Stimulated activated CD4-positive, alpha-beta T cell treated with anti-CD3 and anti-CD28 coated beads, Interleukin-2, amount 100 ng/mL, for 24 hours (primary cell): ENCODE data around the gene HDDC2.
A peak's percentile ranks its signal among the peaks of the same experiment; 100 is the strongest.

Experiments used
- DNase-seq, 2 donors: peaks; one replicate each; pipeline ENCODE4 v3.0.0-alpha.2; 2020

The HDDC2 gene

GRCh38 chr6:125301435-125302391 is at the start of gene HDDC2:
TSS of gene HDDC2 (minus strand) at chr6:125301967. CDS start at chr6:125301932, 35 bp downstream.
- peak; percentile 53 to 68 for DNase-seq

DNA sequence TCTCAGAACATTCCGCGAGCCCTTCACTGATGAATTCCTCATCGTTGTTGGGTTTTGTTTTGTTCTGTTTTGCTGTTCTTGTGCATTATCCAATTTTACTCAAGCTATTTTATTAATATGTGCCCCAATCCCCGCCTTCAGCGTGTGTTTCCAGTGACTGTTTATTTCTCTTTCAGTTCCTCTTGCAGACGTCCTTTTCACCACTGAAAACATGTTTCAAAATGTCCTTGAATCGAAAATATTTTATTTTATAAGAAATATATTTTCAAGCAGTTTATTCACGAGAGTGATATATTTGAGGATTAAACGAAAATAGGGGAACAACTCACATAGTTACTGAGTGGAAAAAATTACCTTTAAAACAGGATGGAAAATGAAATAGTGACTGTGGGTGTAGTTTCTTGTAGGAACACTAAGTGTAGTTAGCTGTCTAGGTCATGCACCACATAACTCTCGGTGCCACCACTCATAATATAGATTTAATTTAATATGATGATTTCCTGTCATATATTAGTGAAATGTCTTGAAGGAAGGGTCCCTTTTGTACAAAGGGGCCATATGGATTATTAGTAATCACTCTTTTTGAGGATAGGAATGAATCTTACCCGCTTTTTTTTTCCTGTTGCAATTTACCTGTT is 45.3 kb upstream of the HDDC2 start:
- DNase-seq, result no peak

DNA sequence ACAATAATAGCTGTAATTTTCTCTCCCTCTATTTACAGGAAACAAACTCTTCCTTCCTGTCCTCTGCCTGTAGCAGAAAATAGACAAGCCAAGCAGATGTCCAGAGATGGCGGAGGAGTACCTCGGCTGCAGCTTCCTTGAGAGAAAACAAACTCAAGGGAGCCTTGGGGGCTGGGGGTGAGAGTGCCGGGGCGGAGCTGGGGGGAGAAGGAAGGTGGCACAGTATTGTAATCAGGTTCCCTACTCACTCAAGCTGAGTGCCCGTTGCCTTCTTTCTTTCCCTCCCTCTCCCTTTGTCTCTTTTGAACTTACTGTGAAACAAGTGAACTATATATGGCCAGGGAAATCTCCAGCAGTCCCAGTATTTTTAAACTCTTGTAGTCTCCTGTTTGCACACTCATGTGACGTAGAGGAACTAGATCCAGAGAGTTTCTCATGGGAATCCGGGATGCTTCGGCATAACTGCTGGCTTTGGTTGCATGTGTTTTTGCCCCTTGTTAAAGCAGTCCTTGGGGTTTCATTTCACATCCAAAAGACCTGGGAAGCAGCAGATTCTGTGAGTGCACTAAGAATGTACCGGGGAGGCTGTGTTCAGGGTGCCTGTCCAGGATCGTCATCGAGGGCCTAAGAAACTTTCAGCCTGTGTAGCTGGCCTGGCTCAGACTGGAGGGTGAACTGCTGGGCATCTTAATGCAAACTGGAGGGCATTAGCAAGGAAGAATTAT is 44.6 kb upstream of the HDDC2 start:
- no peak for DNase-seq

GRCh38 chr6:125341460-125341859 is 39.7 kb upstream of the HDDC2 start:
- DNase-seq, result no peak

DNA sequence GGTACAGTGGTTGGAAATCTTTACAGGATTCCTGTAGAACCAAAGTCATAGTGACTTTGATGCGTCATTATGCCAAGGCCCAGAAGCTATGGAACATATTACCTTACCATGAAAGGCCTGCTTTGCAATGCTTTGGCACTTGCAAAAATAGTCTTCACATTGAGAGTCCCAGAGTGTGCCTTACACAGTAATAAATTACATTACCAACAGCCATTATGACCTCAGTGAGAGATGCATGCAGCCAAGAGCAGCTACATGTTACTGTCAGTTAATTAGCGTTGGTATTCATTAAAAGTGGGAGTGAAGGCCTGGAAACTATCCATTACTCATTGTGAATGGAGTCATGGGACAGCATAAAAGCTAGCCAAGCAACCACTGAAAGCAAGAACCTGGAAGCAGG is 39.2 kb upstream of the HDDC2 start:
- DNase-seq, result no peak

- DNase-seq, result no peak
These were observed 38.5 kb upstream of the HDDC2 start for GRCh38 chr6:125340175-125340835.

GRCh38 chr6:125339653-125340052 is 37.9 kb upstream of the HDDC2 start:
- DNase-seq, result no peak

DNA sequence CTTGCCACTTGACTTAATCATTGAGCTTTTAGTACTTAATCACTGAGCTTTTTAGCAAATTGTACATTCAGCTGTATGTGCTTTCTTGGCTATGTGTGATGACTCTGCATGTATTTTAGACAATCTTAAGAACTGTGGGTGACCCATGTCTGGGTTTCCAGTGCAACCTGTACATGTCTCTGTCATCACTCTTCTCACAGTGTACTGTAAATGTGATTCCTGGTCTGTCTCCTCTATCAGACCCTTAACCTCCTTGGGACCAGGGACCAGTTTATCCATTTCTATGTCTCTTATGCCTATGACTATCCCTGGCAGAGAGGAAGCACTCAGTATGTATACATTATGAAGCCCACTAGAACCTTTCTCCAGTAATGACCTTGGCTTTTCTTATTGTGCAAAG is 36.6 kb upstream of the HDDC2 start:
- DNase-seq, result no peak

DNA sequence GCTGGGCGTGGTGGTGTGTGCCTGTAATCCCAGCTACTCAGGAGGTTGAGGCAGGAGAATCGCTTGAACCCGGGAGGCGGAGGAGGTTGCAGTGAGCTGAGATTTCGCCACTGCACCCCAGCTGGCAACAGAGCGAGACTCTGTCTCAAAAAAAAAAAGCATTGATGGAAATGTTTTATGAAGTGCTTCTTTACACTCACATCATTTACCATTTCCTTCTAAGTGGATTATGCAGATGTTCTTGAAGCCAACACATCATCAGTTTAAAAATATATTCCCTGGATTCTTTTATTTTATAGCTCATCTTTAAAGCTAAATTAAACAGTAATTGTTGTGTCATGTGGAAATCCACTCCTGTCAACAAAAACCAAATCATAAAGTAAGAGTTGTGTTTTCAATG is 35.9 kb upstream of the HDDC2 start:
- DNase-seq, result no peak

GRCh38 chr6:125332664-125333063 is 30.9 kb upstream of the HDDC2 start:
- DNase-seq, result no peak

GRCh38 chr6:125325586-125325985 is 23.8 kb upstream of the HDDC2 start:
- no peak for DNase-seq

- DNase-seq, result no peak
These were observed 21.6 kb upstream of the HDDC2 start for GRCh38 chr6:125323376-125323775.

DNA sequence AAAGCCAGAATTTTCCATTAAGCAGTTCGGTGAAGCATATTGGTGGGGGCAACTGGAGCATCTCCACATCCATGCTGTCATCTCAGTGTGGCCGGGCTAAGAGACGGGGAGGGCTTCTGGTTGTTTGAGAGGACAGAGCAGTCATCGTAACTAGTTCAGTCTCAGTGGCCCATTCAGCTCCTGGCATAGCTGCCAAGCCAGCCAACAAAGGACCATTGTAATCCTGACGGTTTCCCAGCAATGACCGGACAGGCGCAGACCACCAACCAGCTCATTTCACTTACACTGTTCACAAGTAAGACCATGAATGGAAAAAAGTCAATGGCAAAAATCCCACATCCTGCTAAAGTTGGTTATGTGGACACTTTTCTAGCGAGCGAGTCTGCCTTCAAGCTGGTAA is 14.9 kb upstream of the HDDC2 start:
- DNase-seq, result no peak

DNA sequence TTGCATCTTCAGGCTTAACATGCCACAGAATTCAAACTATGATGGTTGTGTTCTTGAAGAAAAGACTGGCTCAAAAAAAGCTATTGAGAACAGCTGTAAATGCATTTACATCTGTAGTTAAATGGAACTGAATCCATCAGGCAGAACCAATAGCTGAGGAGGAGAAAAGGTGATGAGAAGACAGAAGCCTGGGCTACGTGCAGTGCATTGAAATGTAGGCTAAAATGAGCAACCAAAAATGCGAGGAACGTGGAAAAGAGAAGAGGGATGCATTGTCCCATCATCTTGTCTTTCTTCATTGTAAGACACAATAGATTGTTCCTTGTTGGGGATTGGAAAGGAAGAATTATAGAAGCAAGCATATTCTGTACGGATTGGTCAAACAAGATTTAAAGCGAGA is 13.8 kb upstream of the HDDC2 start:
- no peak for DNase-seq

DNA sequence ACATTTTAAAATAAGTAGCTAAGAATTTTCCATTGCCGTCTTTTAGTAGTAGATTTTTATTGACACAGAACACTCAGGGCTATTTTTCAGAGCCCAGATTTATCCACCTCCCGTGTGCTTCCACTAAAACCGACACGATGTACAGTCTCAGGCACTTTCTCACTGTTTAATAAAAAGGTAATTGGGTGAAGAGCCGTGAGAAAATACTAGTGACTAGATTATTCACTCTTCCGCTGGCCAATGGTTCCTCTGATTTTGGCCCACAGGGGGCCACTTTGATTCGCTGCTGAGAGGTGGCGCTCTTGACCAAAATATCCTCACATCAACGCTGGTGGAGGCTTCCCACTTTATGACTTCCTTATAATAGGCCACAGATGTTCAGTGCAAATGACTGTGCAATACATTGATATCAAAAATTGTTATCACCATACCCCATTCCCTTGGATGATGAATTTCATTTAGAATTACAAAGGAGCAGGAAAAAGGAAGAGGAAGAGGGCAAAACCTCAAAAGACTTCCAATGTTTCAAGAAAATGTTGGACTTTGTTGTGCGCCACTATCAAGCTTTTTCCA is 12.3 kb upstream of the HDDC2 start:
- peak; percentile 37 to 47 for DNase-seq

DNA sequence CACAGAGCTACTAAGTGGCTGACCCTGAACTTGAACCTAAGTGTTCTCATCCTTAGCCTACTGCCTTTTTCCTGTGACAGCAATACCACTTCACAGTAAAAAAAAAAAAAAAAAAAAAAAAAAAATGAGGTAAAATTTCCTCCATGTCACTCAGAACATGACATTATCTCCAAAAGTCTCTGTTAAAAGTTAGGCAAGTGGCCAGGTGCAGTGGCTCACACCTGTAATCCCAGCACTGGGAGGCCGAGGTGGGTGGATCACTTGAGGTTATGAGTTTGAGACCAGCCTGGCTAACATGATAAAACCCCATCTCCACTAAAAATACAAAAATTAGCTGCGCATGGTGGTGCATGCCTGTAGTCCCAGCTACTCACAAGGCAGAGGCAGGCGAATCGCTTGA is 11.2 kb upstream of the HDDC2 start:
- no peak for DNase-seq

DNA sequence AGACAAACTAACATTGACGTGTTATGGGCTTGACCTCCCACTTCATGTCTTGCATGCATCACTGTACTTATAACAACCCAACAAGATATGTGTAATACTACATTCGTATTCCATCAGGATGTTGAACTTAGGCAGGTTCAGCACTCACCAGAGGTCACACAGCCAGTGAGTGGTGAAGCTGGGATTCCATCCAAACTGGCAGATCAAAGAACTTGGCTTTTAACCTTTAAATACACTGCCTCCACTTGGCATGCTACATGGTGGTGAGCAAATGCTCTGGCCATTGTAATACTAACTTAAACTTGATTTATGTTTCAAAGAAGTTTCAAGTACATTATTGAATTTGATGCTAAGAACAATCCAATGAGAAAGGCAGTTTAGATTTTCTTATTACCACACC is 10.7 kb upstream of the HDDC2 start:
- no peak for DNase-seq

DNA sequence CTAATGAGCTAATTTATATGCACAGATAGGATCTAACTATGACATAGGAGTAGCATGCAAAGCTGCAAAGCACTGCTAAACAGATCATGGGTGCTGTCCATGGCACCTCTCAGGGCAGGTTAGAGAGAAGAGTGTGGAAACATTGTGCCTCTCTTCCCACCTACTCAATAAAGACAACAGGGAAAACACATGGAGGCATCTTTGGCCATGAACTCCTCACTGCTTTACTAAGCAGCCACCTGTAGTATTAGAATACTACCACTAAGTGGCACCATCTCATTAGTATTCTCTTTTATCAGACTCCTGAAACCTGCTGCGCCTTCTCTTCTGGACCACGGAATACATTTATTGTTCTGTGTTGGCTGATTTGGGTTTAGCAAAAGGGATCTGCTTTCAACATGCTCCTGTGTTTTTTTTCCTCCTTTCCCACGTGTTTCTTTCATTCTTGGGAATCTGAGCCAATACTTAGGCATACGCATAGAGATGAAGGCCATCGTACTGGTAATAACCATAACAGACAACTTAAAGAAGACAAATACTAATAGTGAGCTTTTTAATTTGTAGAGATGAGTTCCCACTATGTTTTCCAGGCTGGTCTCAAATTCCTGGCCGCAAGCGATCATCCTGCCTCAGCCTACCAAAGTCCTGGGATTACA is 9.4 kb upstream of the HDDC2 start:
- DNase-seq, result no peak

DNA sequence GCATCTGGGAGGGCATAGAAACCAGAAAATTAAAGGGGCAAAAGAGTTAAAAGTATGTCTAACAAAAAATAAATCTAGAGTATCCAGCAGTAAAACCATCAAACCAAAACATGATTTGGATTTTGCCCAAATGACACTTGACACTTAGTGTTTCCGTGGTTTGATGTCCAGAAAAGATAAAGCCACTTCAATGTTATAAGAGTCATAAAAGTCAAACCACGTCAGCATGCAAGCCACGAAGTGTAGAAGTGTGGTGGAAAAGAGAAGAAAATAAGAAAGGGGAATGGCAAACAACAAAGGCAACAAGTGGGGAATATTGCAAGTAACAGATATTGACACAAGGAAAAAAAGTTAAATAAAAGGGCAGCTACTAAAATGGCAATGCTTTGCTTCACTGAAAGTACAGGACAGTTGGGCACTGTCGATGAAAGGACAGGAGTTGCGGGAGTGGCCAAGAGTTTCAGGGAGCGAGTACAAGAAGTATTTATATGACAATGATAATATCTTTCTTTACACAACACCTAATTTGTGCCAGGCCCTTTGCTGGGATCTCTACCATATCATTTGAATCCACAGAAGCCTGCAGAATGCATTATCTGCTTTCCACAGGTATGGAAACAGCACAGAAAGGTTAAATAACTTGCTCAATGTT is 6.3 kb upstream of the HDDC2 start:
- DNase-seq, result no peak

DNA sequence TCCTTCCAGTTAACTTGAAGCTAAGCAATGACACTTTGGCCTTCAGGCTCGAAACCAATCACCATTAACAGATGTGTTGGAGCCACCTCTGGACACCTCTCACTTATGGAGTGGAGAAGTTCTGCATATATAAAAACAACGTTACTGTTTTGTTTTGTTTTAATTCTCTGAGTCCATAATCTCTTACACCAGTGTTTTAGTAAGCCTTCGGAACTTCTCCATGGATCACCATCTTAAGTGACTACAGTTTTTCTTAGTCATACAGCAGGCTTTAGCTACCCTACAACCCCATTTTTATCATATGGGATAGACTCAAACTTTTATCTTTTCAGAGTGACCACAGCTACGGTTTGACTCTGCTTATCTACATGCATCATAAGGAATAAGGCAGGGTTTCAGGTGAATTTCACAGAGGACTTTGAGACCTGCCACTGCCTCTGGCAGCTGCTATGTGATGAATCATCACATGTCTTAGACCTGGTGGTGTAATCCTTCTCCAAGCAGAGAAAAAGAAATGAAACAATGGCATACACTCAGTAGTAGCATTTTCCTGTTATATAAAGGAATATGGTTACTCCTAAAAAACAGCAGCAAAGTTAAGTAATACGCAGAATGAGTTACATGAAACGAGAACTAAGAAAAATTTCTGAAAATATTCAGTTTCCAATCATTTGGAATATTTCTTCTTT is 5.5 kb upstream of the HDDC2 start:
- no peak for DNase-seq

DNA sequence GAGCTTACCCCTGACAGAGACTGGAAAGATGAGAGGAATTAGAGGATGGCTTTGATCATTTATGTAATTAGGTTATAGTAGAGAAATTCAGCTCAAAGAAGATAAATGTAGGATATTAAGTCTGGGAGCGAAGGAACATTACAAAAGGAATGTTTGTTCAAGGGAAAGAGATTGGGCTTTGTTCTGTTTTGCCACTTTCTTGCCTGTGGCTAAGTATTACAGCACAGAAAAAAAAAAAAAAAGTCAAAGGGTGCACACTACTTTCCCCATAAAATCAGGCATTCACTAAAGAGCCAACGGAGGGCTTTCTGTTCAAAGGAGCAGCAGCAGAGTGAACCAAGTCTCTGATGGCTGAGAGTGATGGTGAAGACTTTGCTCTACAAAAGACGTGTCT is 5.0 kb upstream of the HDDC2 start:
- DNase-seq, result no peak
